Liver (tissue), 9 donors: ENCODE measurements around the gene THEMIS. TPM values are rescaled to one million over a fixed set of nuclear protein-coding genes. Genes with fewer than 3 reads are reported as not detected.

Experiments used
- DNase-seq: peaks from one replicate; pipeline ENCODE4 v3.0.0-alpha.2; 2017; ENCODE audit warnings: low spot score
- H3K27ac ChIP-seq, 2 donors: one replicate each; pipeline ENCODE4 v1.7.0; 2013; ENCODE audit warnings: inconsistent platforms in 2 of 2, low read length in 2 of 2, control low read depth in 1 of 2, low read depth in 1 of 2, mild to moderate bottlenecking in 1 of 2
- H3K27me3 ChIP-seq, 4 donors: one replicate each; pipeline versions ENCODE4 v1.6.1 to v1.7.0; 2013; ENCODE audit warnings: low read length in 3 of 4, inconsistent platforms in 1 of 4, mild to moderate bottlenecking in 1 of 4, moderate library complexity in 1 of 4; ENCODE audit not compliant: control insufficient read depth in 4 of 4, insufficient read depth in 4 of 4
- H3K36me3 ChIP-seq, 4 donors: one replicate each; pipeline versions ENCODE4 v1.6.1 to v1.7.0; 2013; ENCODE audit warnings: low read length in 3 of 4, mild to moderate bottlenecking in 3 of 4, low read depth in 1 of 4, moderate library complexity in 1 of 4; ENCODE audit not compliant: control insufficient read depth in 4 of 4, insufficient read depth in 3 of 4
- H3K4me1 ChIP-seq, 4 donors: one replicate each; pipeline versions ENCODE4 v1.6.1 to v1.7.0; 2013; ENCODE audit warnings: low read length in 3 of 4, mild to moderate bottlenecking in 3 of 4, moderate library complexity in 1 of 4; ENCODE audit not compliant: control insufficient read depth in 4 of 4, insufficient read depth in 4 of 4
- H3K4me3 ChIP-seq, 3 donors: one replicate each; pipeline versions ENCODE4 v1.6.1 to v1.7.0; 2013; ENCODE audit warnings: low read length in 3 of 3, control low read depth in 1 of 3, low read depth in 1 of 3, mild to moderate bottlenecking in 1 of 3
- H3K9ac ChIP-seq, 2 donors: one replicate each; pipeline ENCODE4 v1.7.0; 2013; ENCODE audit warnings: low read length in 2 of 2, mild to moderate bottlenecking in 2 of 2, moderate library complexity in 2 of 2, control low read depth in 1 of 2, low read depth in 1 of 2
- H3K9me3 ChIP-seq, 4 donors: one replicate each; pipeline versions ENCODE4 v1.6.1 to v1.7.0; 2013; ENCODE audit warnings: low read length in 3 of 4; ENCODE audit not compliant: control insufficient read depth in 4 of 4
- FOXA1 ChIP-seq: IDR thresholded peaks from 2 replicates; pipeline ENCODE4 v1.6.1; 2016; ENCODE audit warnings: antibody characterized with exemption
- FOXA2 ChIP-seq: IDR thresholded peaks from 2 replicates; pipeline ENCODE4 v1.6.1; 2016; ENCODE audit warnings: antibody characterized with exemption
- GABPA ChIP-seq, 2 donors: IDR thresholded peaks in 1 of 2; conservative IDR thresholded peaks in 1 of 2; 2 replicates each; pipeline ENCODE4 v1.6.1; 2016; ENCODE audit warnings: antibody characterized with exemption in 2 of 2, mild to moderate bottlenecking in 1 of 2, moderate library complexity in 1 of 2
- HNF4A ChIP-seq, 2 donors: conservative IDR thresholded peaks; 2 replicates each; pipeline ENCODE4 v1.6.1; 2016; ENCODE audit warnings: antibody characterized with exemption in 2 of 2, mild to moderate bottlenecking in 2 of 2
- HNF4G ChIP-seq: IDR thresholded peaks from 2 replicates; pipeline ENCODE4 v1.6.1; 2016; ENCODE audit warnings: antibody characterized with exemption
- JUND ChIP-seq, 2 donors: IDR thresholded peaks; 2 replicates each; pipeline ENCODE4 v1.6.1; 2016; ENCODE audit warnings: antibody characterized with exemption in 2 of 2
- NR2F2 ChIP-seq: IDR thresholded peaks from 2 replicates; pipeline ENCODE4 v1.6.1; 2016; ENCODE audit warnings: antibody characterized with exemption
- RXRA ChIP-seq, 2 donors: IDR thresholded peaks; 2 replicates each; pipeline ENCODE4 v1.6.1; 2017 to 2018; ENCODE audit warnings: antibody characterized with exemption in 2 of 2, mild to moderate bottlenecking in 1 of 2
- SP1 ChIP-seq: IDR thresholded peaks from 2 replicates; pipeline ENCODE4 v1.6.1; 2018; ENCODE audit warnings: antibody characterized with exemption, mild to moderate bottlenecking
- TAF1 ChIP-seq: conservative IDR thresholded peaks from 2 replicates; pipeline ENCODE4 v1.6.1; 2016; ENCODE audit warnings: antibody characterized with exemption, mild to moderate bottlenecking
- YY1 ChIP-seq: IDR thresholded peaks from 2 replicates; pipeline ENCODE4 v1.6.1; 2016; ENCODE audit warnings: antibody characterized with exemption, mild to moderate bottlenecking
- WGBS: extraction: QIAGEN DNeasy Blood & Tissue Kit; methylation state at CpG from one replicate; pipeline ENCODE4 v1.1.7; 2013; 5-methylcytosine and 5-hydroxymethylcytosine counted together
- polyA plus RNA-seq, 2 donors: library from polyadenylated mRNA; stranded (reverse) in 1 of 2; unstranded in 1 of 2; fragments of 200-250 nt in 1 of 2; fragments of >200 nt in 1 of 2; fragmentation: Nextera tagmentation in 1 of 2; extraction: Ambion mirVana in 1 of 2; gene quantifications; one replicate each; pipeline versions ENCODE4 v1.2.1 to v1.2.3, GENCODE V29; 2013 to 2015
- total RNA-seq, 2 donors: library from RNA; depleted of rRNA; stranded (reverse); fragments of >200 nt; gene quantifications; one replicate each; pipeline ENCODE4 v1.2.3, GENCODE V29; 2014
- TF ChIP-seq, protein P1 (sequence below): IDR thresholded peaks from 2 replicates; pipeline ENCODE4 v1.6.1; 2016; ENCODE audit warnings: antibody characterized with exemption, mild to moderate bottlenecking
- TF ChIP-seq, protein P2 (sequence below): IDR thresholded peaks from 2 replicates; pipeline ENCODE4 v1.6.1; 2016; ENCODE audit warnings: antibody characterized with exemption
- TF ChIP-seq, protein P3 (sequence below): IDR thresholded peaks from 2 replicates; pipeline ENCODE4 v1.6.1; 2016; ENCODE audit warnings: antibody characterized with exemption
- donor health status: healthy.
- donor health status: healthy.
- donor health status: healthy.
- donor health status: healthy.
- donor health status: healthy.

Gene THEMIS
- total and polyA plus RNA-seq, 4 donors, result 0.05 to 0.59 (median 0.21) TPM

DNA sequence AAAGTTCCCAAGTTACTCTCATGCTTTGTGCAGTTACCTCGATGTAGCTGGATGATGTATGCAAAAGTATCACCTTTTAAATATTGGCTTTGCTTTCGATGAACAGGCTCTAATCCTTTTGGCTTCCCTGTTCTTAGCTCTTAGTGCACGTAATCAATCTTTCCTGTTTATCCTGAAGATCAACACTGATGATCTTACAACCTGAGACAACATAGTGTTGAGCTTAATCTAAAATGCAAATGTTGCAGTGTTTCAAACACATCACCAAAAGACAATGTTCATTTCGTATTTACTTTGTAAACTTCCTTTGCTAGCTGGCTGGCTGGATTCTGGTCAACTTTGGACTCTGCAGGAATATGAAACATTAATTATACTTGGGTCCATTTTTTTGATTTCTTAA lies 132.1 kb downstream of the THEMIS start (continued):
- TF ChIP-seq, protein P1, sequence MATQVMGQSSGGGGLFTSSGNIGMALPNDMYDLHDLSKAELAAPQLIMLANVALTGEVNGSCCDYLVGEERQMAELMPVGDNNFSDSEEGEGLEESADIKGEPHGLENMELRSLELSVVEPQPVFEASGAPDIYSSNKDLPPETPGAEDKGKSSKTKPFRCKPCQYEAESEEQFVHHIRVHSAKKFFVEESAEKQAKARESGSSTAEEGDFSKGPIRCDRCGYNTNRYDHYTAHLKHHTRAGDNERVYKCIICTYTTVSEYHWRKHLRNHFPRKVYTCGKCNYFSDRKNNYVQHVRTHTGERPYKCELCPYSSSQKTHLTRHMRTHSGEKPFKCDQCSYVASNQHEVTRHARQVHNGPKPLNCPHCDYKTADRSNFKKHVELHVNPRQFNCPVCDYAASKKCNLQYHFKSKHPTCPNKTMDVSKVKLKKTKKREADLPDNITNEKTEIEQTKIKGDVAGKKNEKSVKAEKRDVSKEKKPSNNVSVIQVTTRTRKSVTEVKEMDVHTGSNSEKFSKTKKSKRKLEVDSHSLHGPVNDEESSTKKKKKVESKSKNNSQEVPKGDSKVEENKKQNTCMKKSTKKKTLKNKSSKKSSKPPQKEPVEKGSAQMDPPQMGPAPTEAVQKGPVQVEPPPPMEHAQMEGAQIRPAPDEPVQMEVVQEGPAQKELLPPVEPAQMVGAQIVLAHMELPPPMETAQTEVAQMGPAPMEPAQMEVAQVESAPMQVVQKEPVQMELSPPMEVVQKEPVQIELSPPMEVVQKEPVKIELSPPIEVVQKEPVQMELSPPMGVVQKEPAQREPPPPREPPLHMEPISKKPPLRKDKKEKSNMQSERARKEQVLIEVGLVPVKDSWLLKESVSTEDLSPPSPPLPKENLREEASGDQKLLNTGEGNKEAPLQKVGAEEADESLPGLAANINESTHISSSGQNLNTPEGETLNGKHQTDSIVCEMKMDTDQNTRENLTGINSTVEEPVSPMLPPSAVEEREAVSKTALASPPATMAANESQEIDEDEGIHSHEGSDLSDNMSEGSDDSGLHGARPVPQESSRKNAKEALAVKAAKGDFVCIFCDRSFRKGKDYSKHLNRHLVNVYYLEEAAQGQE, result no peak
- TF ChIP-seq, protein P2, sequence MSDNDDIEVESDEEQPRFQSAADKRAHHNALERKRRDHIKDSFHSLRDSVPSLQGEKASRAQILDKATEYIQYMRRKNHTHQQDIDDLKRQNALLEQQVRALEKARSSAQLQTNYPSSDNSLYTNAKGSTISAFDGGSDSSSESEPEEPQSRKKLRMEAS, result no peak

DNA sequence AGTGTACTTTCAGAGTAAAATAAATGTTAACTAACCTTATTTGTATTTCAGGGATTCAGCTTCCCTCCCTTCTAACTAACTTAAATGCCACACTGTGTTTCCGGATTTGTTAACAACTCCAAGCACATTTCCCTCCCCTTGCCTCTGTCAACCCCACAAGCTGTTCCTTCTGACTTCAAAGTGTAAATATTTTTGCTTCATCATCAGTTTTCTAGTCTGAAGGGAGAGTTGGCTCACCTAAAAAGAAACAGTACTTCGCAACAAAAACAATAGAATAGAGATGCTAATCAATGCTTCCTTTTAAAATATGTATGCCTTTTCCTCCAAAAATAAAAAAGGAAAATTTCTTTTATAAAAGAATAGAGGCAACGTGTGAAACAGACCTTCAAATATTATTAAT lies 132.6 kb downstream of the THEMIS start:
- Histone ChIP-seq H3K27me3 (no peaks in the 10 kb centered on the region), H3K4me3 (no peak overlapping the region), H3K36me3 (no peaks in the 10 kb centered on the region), H3K9me3 (no peaks in the 10 kb centered on the region), H3K4me1 (no peaks in the 10 kb centered on the region), H3K9ac (no peak overlapping the region), H3K27ac (no peak overlapping the region)
- DNase-seq, result no peak
- WGBS, result 54% methylated on average over 3 of the region's 3 CpGs
- TF ChIP-seq, protein P3, sequence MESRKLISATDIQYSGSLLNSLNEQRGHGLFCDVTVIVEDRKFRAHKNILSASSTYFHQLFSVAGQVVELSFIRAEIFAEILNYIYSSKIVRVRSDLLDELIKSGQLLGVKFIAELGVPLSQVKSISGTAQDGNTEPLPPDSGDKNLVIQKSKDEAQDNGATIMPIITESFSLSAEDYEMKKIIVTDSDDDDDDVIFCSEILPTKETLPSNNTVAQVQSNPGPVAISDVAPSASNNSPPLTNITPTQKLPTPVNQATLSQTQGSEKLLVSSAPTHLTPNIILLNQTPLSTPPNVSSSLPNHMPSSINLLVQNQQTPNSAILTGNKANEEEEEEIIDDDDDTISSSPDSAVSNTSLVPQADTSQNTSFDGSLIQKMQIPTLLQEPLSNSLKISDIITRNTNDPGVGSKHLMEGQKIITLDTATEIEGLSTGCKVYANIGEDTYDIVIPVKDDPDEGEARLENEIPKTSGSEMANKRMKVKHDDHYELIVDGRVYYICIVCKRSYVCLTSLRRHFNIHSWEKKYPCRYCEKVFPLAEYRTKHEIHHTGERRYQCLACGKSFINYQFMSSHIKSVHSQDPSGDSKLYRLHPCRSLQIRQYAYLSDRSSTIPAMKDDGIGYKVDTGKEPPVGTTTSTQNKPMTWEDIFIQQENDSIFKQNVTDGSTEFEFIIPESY, result no peak
- no peak for TF ChIP-seq TAF1
- TF ChIP-seq NR2F2, result no peak
- no peak for TF ChIP-seq FOXA1
- TF ChIP-seq RXRA (IDR thresholded peaks at IDR 0.05), result no peak

DNA sequence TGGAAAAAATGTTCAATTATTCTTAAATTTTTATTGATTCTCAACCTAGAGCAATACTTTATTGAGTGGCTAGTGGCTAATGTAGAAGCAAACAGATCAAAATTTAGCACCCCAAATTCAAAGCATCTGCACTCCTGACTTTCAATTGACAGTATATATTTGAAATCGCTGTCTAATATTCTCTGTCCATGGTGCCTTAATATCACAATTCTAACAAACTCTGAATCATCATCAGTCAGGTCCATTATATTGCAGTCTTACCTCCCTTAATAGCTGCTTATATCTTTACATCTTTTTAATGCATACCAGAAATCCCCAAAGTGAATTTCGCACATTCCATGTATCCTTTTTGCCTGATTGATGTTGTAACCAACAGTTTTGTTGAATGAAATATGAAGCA lies 134.9 kb downstream of the THEMIS start:
- H3K9me3 ChIP-seq, result no peaks in the 10 kb centered on the region
- H3K4me3 ChIP-seq, result no peak overlapping the region
- no peaks in the 10 kb centered on the region for H3K27me3 ChIP-seq
- no peak for DNase-seq
- H3K4me1 ChIP-seq, result no peaks in the 10 kb centered on the region
- TF ChIP-seq HNF4G, result no peak
- TF ChIP-seq RXRA (IDR thresholded peaks at IDR 0.05), result no peak
- TF ChIP-seq HNF4A (conservative IDR thresholded peaks at IDR 0.05), result no peak
- no peak for TF ChIP-seq FOXA2
- no peak for TF ChIP-seq SP1
- TF ChIP-seq GABPA (IDR thresholded peaks at IDR 0.05 in 1 of 2, conservative IDR thresholded peaks at IDR 0.05 in 1 of 2), result no peak
- no peak for TF ChIP-seq JUND (IDR thresholded peaks at IDR 0.05)
- no peak for TF ChIP-seq YY1
- no peaks in the 10 kb centered on the region for H3K36me3 ChIP-seq
- 89% methylated on average over 2 of the region's 2 CpGs for WGBS
- no peak overlapping the region for H3K9ac ChIP-seq
- no peak overlapping the region for H3K27ac ChIP-seq
